ENCODE data around the gene TRMT44.

GRCh38 chr4:8474856-8475255 is 34.3 kb downstream of the TRMT44 start:
- TF ChIP-seq POLR2A (IDR thresholded peaks at IDR 0.05), result no peak
- no peak for TF ChIP-seq CTCF (IDR thresholded peaks at IDR 0.05)

All from suprapubic skin (tissue), 3 donors.